Keratinocyte (primary cell): ENCODE results near the gene SEMA7A. TPM values are rescaled to one million over a fixed set of nuclear protein-coding genes. Genes with fewer than 3 reads are reported as not detected.

ENCODE experiments used
- DNase-seq: peaks from one replicate; pipeline ENCODE4 v3.0.0-alpha.2; 2011; ENCODE audit warnings: low read depth, missing footprints, low spot score
- FAIRE-seq: peaks from 2 replicates; lab custom pipeline; 2011; peaks lifted over from hg19 to GRCh38; lab: Jason Lieb, UNC
- H2AFZ ChIP-seq: 2 replicates; pipeline ENCODE4 v1.6.0; 2012; ENCODE audit warnings: low read length, control low read depth, inconsistent platforms; ENCODE audit not compliant: control insufficient read depth
- H3K27ac ChIP-seq: 2 replicates; pipeline ENCODE4 v1.5.1; 2011; ENCODE audit warnings: low read length; ENCODE audit not compliant: control insufficient read depth, insufficient read depth
- H3K27me3 ChIP-seq: 3 replicates; pipeline ENCODE4 v1.6.0; 2011; ENCODE audit warnings: low read length; ENCODE audit not compliant: control insufficient read depth, insufficient read depth; ENCODE audit errors: extremely low read depth
- H3K36me3 ChIP-seq, 2 experiments: 2 replicates in 1 of 2; 3 replicates in 1 of 2; pipeline ENCODE4 v1.5.1; 2011; ENCODE audit warnings: low read length in 2 of 2, mild to moderate bottlenecking in 1 of 2; ENCODE audit not compliant: control insufficient read depth in 2 of 2, insufficient read depth in 2 of 2; ENCODE audit errors: extremely low read depth in 1 of 2
- H3K4me1 ChIP-seq: 3 replicates; pipeline ENCODE4 v1.5.1; 2011; ENCODE audit warnings: low read length; ENCODE audit not compliant: control insufficient read depth, insufficient read depth; ENCODE audit errors: extremely low read depth
- H3K4me2 ChIP-seq: 3 replicates; pipeline ENCODE4 v1.6.0; 2011; ENCODE audit warnings: low read depth, low read length; ENCODE audit not compliant: control insufficient read depth, insufficient read depth; ENCODE audit errors: extremely low read depth
- H3K4me3 ChIP-seq, 3 experiments: fragments of 200-600 bp in 1 of 3; sonication (generic) in 1 of 3; 2 replicates in 2 of 3; 3 replicates in 1 of 3; pipeline ENCODE4 v1.5.1; 2011 to 2016; ENCODE audit warnings: low read length in 3 of 3, mild to moderate bottlenecking in 3 of 3, control low read depth in 2 of 3, inconsistent platforms in 1 of 3, low read depth in 1 of 3, mixed read lengths in 1 of 3, mixed run types in 1 of 3, moderate library complexity in 1 of 3; ENCODE audit not compliant: control insufficient read depth in 2 of 3, insufficient read depth in 2 of 3; ENCODE audit errors: extremely low read depth in 1 of 3
- H3K79me2 ChIP-seq: 2 replicates; pipeline ENCODE4 v1.6.0; 2012; ENCODE audit warnings: low read length; ENCODE audit not compliant: control insufficient read depth, insufficient read depth
- H3K9ac ChIP-seq: 3 replicates; pipeline ENCODE4 v1.6.0; 2011; ENCODE audit warnings: low read length; ENCODE audit not compliant: control insufficient read depth, insufficient read depth; ENCODE audit errors: extremely low read depth
- H3K9me1 ChIP-seq: 3 replicates; pipeline ENCODE4 v1.6.0; 2011; ENCODE audit warnings: low read length; ENCODE audit not compliant: control insufficient read depth, insufficient read depth; ENCODE audit errors: extremely low read depth
- H3K9me3 ChIP-seq: 2 replicates; pipeline ENCODE4 v1.5.1; 2012; ENCODE audit warnings: low read depth, low read length; ENCODE audit not compliant: control insufficient read depth
- H4K20me1 ChIP-seq: 3 replicates; pipeline ENCODE4 v1.6.0; 2011; ENCODE audit warnings: low read length; ENCODE audit not compliant: control insufficient read depth, insufficient read depth; ENCODE audit errors: extremely low read depth
- EZH2 ChIP-seq: IDR thresholded peaks from one replicate; pipeline ENCODE4 v1.6.1; 2012; ENCODE audit warnings: inconsistent platforms, mild to moderate bottlenecking, low read length, moderate library complexity
- dilution Hi-C: fragments of 300-500 bp; cut with MboI; formaldehyde crosslinking; loops from one replicate; pipeline ENCODE4 v1.7.0; 2020; ENCODE audit warnings: low sequenced_read_pairs; ENCODE audit not compliant: extremely low pct_ligation_motif_present
- polyA plus RNA-seq, 5 experiments: library from polyadenylated mRNA; depleted of rRNA in 3 of 5; stranded (reverse) in 3 of 5; stranded (forward) in 1 of 5; unstranded in 1 of 5; fragments of >200 nt; gene quantifications; 1 replicate in 1 of 5; 2 replicates in 3 of 5; 3 replicates in 1 of 5; pipeline versions ENCODE4 v1.2.1 to v1.2.3, GENCODE V29; 2011 to 2012; ENCODE audit warnings: missing spikeins in 2 of 5, low read depth in 1 of 5, low replicate concordance in 1 of 5
- TF ChIP-seq, protein P1 (sequence below), 3 experiments: IDR thresholded peaks in 1 of 3; conservative IDR thresholded peaks in 1 of 3; optimal IDR thresholded peaks in 1 of 3; 2 replicates in 2 of 3; 3 replicates in 1 of 3; pipeline versions ENCODE3 to v1.5.1; 2011; ENCODE audit warnings: low read length in 3 of 3, mild to moderate bottlenecking in 3 of 3, moderate library complexity in 2 of 3, control low read depth in 1 of 3, inconsistent platforms in 1 of 3; ENCODE audit not compliant: insufficient read depth in 2 of 3; ENCODE audit errors: extremely low read depth in 1 of 3

The SEMA7A gene
- polyA plus RNA-seq, 1 donor (not counting 4 experiments of a cell fraction or from before 2014, with no cell fraction given): 8.0 TPM

DNA sequence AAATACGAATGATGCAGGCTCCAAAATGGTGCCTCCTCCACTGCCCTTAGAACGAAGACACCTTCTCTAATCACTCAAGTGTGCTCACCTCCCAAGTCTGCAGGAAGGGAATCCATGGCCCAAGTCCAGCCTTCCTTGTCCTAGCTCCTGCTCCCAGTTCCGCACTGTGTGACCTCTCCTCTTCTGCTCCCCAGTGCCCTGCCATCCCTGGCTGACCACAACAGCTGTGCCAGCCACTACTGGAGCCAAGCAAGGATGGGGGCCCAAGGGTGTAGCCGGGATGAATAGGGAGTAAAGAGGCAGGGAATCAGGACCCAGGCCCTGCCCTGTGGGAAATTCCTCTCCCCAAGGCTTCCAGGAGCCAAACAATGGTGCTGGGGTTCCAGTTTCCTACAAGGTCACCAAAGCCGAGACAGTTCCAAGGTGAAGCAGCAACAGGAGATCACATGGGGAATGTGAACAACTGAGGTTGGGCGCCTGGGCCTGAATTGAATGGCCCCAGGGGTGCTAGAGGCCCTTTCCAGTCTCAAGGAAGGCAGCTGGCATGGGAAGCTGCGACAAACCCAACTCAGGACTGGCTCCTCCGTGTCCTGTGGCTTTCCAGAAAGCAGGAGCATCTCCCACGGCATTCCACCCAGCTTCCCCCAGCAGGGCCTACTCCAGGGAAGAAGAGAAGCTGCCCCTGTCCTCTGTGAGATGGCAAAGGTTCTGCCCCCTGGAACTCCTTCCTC is 20.2 kb downstream of the SEMA7A start:
- H2AFZ ChIP-seq: no peak overlapping the region
- H3K27ac ChIP-seq: no peak overlapping the region
- H3K36me3 ChIP-seq: peaks cover 52 to 61% of the 10 kb centered on the region in 2 experiments
- no peaks in the 10 kb centered on the region for H3K9me3 ChIP-seq
- no peaks in the 10 kb centered on the region for H3K27me3 ChIP-seq
- peaks cover 5% of the 10 kb centered on the region for H3K9me1 ChIP-seq
- DNase-seq (no peak), FAIRE-seq (no peak)
- peaks cover 3% of the 10 kb centered on the region for H3K4me1 ChIP-seq
- dilution Hi-C loops: no loop called here
- TF ChIP-seq, protein P1, sequence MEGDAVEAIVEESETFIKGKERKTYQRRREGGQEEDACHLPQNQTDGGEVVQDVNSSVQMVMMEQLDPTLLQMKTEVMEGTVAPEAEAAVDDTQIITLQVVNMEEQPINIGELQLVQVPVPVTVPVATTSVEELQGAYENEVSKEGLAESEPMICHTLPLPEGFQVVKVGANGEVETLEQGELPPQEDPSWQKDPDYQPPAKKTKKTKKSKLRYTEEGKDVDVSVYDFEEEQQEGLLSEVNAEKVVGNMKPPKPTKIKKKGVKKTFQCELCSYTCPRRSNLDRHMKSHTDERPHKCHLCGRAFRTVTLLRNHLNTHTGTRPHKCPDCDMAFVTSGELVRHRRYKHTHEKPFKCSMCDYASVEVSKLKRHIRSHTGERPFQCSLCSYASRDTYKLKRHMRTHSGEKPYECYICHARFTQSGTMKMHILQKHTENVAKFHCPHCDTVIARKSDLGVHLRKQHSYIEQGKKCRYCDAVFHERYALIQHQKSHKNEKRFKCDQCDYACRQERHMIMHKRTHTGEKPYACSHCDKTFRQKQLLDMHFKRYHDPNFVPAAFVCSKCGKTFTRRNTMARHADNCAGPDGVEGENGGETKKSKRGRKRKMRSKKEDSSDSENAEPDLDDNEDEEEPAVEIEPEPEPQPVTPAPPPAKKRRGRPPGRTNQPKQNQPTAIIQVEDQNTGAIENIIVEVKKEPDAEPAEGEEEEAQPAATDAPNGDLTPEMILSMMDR (optimal IDR thresholded peaks at IDR 0.05 in 1 of 3, IDR thresholded peaks at IDR 0.05 in 1 of 3, conservative IDR thresholded peaks at IDR 0.05 in 1 of 3; ENCODE audit: extremely low read depth in 1 of 3, insufficient read depth in 2 of 3, low read length in 3 of 3): no peak
- TF ChIP-seq EZH2: no peak
- H3K79me2 ChIP-seq: peaks cover 28% of the 10 kb centered on the region
- peaks cover 1% of the 10 kb centered on the region for H4K20me1 ChIP-seq
- no peak overlapping the region for H3K4me2 ChIP-seq
- no peak overlapping the region for H3K9ac ChIP-seq
- no peak overlapping the region for H3K4me3 ChIP-seq

DNA sequence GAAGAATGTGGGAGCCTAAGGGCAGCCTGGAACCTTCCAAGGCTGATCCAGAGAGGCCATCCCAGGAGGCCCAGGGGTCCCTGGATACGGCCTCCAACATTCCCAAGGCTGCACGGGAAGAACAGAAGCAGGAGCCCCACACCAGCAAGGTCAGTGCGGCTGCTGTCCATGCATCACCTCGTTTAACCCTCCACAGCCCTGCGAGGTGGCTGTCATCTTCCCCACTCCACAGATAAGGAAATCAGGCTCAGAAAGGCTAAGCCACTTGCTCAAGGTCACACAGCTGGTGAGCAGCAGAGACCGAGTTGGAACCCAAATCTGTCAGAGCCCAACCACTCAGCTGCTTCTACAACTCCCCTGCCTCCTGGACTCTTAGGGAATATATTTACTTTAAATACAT is 21.6 kb downstream of the SEMA7A start:
- Histone ChIP-seq H3K9me3 (no peaks in the 10 kb centered on the region), H3K4me3 (no peak overlapping the region), H3K9me1 (peaks cover 8% of the 10 kb centered on the region), H3K4me1 (peaks cover 16% of the 10 kb centered on the region), H3K27ac (no peak overlapping the region), H3K4me2 (no peak overlapping the region), H3K27me3 (no peaks in the 10 kb centered on the region), H3K79me2 (peaks cover 14% of the 10 kb centered on the region), H4K20me1 (no peaks in the 10 kb centered on the region), H2AFZ (no peak overlapping the region), H3K9ac (no peak overlapping the region), H3K36me3 (peaks cover 42 to 51% of the 10 kb centered on the region in 2 experiments)
- DNase-seq (no peak), FAIRE-seq (no peak)
- dilution Hi-C loops: no loop called here
- TF ChIP-seq, protein P1 (optimal IDR thresholded peaks at IDR 0.05 in 1 of 3, IDR thresholded peaks at IDR 0.05 in 1 of 3, conservative IDR thresholded peaks at IDR 0.05 in 1 of 3; ENCODE audit: extremely low read depth in 1 of 3, insufficient read depth in 2 of 3, low read length in 3 of 3): no peak
- TF ChIP-seq EZH2: no peak
